HT1080 (cell line): Measurements from ENCODE around the gene ECI2. TPM values are rescaled to one million over a fixed set of nuclear protein-coding genes. Genes with fewer than 3 reads are reported as not detected.

Experiments used
- DNase-seq: peaks from one replicate; pipeline ENCODE4 v3.0.0-alpha.2; 2015; ENCODE audit warnings: low read depth
- polyA plus RNA-seq, 2 experiments: library from polyadenylated mRNA; depleted of rRNA; stranded (reverse); fragments of >200 nt; gene quantifications; 2 replicates each; pipeline ENCODE4 v1.2.3, GENCODE V29; 2015
- total RNA-seq: library from RNA; depleted of rRNA; stranded (reverse); fragments of >200 nt; shearing (Covaris generic); gene quantifications from 2 replicates; pipeline ENCODE4 v1.2.3, GENCODE V29; 2014; rRNA removed

The ECI2 gene, protein sequence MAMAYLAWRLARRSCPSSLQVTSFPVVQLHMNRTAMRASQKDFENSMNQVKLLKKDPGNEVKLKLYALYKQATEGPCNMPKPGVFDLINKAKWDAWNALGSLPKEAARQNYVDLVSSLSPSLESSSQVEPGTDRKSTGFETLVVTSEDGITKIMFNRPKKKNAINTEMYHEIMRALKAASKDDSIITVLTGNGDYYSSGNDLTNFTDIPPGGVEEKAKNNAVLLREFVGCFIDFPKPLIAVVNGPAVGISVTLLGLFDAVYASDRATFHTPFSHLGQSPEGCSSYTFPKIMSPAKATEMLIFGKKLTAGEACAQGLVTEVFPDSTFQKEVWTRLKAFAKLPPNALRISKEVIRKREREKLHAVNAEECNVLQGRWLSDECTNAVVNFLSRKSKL
- 70.7 and 78.5 TPM in 2 replicates for total RNA-seq
- polyA plus RNA-seq (2015; cell fraction: cytosol; rRNA removed) = 79.7 and 86.7 TPM in 2 replicates
- 77.0 and 78.0 TPM in 2 replicates for polyA plus RNA-seq (2015; cell fraction: nucleus; rRNA removed)

DNA sequence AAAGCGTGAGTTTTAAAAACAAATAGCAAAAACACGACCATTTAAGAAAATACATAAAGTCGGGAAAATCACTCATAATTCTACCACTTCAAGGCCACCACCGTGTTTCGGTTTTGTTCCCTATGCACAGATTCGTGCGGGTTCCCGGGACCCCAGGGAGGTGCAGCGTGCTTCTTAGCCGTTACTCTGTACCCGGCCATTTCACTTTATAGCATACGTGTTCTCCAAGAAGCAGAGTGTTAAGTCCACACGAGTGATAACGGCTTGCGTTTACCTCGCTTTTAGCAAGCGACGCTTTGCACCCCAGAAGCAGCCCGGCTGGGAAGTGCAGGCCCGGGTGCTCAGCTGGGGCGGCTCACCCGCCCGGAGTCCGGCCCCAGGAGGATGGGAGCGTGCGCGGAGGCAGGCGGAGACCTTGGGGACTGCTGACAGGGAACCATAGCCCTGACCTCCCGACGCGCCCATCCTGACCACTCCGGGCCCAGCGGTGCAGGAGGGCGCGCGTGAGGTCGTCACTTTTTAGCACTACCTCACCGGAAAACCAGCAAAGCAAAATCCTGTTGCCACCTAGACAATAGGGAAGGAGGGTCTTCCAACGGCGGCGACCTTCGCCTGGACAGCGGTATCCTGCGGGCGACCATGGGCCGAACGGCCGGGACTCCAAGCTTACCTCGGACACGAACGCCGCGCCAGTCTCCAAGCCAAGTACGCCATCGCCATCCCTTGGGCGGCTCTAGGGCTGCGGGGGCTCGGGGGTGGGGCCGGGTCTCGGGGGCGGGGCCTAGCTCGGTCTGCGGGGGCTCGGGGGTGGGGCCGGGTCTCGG is at the start of gene ECI2:
TSS of gene ECI2 (minus strand) at position 735 of the 824 bp plus-strand sequence. CDS start at position 720, 15 bp downstream.
- DNase-seq = peak; percentile 61

DNA sequence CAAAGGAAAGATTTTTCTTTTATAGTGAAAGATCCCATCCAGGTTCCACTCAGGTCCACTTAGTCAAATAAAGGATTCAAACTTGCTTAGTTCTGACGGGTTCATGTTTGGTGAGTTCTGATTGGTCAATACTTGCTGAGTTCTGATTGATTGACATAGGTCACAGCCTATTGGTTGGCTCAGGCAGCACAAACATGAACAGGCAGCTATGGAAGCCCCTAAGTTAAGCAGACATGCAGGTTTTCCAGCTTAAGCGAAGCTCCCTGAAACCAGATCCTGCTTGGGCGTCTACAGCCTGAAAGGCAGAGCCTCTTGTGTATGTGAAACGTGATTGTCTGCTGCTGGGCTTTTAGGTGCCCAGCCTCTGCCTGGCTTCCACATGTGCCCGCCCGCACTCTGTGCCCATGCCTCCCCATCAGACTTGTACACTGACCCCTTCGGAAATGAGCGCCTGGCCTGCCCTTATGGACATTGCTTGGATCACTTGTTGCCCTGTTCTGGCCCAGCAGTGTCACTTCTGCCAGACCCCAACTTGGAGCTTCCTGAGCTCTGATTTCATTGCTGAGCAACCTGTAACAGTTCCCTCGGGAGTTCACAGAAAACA is 45.4 kb upstream of the ECI2 start:
- DNase-seq = peak; percentile 49

DNA sequence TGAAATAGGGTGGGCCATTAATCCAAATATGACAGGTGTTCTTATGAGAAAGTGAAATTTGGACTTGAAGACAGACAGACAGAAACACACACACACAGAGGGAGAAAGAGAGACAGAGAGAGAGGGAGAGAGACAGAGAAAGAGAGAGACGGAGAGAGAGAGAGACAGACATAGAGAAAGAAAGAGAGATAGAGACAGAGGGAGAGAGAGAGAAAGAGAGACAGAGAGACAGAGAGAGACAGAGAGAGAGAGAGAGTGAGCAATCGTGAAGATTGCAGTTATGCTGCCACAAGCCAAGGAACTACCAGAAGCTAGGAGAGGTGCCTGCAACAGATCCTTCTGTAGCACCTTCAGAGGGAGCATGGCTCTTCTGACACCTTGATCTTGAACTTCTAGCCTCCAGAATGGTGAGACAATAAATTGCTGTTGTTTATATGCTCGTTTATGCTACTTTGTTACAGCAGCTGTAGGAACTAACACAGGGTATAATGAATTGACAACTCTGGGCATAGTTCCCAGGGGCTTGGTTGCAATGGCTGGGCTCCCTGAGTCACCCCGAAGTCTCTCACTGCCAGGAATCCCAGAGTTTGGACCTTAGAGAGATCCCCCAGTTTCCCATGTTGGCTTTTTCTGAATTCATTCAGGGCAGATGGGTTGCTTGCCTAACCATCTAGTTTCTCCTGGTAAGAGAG is 44.7 kb upstream of the ECI2 start:
- DNase-seq = no peak

DNA sequence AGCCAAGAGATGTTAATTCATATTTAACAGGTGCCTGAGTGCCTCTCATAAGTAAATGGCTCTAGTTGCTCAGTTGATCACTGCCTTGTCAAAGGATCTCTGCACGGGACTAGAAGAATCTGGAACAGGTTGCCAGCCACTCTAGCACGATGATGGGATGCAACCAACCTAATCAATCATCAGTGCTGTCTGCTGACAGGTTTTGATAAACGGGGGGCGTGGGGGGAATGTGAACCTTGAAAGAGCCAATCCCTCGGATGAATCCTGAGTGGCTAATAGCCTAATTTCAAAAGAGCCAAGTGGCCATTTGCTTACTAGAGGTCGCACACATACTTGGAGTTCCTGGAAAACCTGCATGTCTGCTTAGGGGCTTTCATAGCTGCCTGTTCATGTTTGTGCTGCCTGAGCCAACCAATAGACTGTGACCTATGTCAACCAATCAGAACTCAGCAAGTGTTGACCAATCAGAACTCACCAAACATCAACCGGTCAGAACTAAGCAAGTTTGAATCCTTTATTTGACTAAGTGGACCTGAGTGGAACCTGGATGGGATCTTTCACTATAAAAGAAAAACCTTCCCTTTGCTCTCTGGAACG is 43.5 kb upstream of the ECI2 start:
- peak; percentile 19 for DNase-seq

DNA sequence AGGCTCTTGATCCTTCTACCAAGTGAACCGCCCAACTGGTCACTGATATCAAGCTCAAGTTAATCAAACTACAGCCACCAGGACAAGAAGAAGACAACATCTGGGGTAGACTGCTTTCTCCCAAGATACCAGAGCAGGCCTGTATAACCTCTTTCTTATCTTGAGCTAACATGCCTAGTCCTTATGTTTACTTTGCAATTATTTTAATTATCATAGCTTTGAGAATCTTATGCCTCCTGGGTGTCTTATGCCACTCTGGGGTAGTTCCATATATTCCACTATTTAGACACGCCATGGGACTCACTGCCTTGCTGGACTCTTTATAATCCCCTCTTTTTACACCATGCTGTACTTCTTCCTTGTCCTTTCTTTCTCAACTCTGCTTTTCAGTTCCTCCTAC is 41.5 kb upstream of the ECI2 start:
- DNase-seq = no peak

DNA sequence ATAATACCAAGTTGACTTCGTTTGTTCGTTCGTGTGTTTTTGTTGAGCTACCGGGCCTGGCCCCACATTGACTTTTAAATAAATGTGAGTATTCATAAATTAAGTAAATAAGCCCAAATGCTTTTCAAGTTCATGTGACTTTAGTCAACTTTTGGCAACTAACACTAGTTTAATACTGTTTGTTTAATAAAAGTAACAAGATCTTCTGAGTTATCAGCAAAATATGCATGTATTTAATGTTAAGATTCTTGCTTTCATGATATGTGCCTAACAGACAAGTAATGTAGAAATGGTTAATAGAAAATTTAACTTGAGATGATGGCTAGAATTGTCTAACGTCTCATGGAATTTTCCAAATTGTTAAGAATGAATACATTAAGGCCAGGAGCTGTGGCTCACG is 38.7 kb upstream of the ECI2 start:
- DNase-seq = no peak

DNA sequence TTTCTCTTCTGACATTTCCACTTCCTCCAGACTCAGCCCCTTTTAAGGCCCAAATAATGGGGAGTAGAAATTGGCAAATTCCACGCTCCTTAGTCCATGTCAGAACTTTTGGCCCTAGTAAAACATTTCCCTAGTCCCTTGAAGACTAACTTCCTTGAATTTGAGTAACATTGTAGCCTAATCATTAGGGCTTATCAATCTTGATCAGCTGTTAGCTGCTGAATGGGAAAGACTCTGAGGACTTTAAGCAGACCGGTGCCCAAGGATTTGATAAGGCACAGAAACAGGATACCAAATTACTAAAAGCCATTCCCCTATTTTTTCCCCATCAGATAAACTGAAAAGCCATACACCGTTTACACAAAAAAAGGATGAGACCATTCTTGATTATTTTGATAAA is 37.0 kb upstream of the ECI2 start:
- no peak for DNase-seq

DNA sequence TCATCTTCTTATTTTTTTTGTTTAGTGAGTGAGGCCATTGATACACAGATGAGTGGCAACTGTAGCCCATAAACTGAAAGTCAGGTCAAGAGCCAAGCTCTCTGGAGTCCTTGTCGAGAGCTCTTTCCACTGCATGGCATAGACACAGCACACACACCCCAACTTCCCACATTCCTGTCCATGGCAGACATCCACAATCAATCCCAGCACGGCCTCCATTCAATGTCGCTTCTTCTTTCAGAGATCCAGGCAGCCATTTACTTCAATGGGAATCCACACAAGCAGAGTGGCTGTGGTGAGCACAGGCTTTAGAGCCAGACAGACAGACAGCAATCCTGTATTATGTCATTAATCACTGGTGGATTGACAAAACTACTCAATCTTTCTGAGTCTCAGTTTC is 34.9 kb upstream of the ECI2 start:
- DNase-seq = no peak

DNA sequence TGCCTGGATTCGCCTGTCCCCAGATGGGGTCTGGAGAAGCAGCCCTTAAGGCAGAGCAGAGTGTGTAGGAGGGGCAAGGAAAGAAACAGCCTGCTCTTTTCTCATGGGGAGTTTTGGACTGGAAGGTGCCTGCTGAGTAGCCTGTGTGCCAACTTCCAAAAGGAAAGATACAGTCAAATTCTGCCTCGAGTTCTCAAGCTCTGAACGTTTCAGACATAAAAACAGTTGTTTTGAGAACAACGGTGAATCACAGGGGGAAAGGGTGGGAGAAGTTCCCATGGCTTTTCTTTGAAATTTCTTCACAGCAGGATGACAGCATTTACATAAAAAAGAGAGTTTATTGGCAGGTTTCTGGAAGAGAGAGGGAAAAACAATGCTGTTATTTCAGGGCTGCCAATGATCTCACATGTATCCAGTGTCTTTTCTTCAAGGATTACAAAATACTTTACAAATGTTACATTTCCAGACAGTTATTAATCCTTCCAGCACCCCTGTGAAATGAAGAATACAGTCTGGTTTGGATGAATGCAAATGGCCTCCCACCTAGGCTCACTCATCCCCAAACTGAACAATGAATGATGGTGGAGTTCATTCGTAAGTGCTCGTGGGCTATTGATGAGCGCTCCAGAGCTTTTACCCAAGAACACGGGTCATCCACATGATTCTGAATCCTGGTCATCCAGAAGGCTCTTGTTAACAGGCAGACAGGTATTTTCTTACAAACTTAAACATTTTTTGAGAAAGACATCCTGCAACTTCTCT is 33.8 kb upstream of the ECI2 start:
- no peak for DNase-seq

DNA sequence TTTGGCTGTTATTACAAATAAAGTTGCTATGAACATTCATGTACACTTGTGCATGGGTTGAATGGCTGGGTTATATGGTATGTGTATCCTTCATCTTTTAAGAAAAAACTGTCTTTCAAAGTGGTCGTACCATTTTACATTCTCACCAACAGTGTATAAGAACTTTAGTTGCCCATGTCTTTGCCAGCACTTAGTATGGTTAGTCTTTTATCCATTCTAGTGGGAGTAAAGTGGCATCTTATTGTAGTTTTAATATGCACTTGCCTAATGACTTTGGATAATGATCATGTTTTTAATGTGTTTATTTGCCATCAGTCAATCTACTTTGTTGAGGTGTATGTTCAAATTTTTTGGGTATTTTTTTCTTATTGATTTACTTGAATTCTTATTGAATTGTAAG is 32.5 kb upstream of the ECI2 start:
- no peak for DNase-seq

DNA sequence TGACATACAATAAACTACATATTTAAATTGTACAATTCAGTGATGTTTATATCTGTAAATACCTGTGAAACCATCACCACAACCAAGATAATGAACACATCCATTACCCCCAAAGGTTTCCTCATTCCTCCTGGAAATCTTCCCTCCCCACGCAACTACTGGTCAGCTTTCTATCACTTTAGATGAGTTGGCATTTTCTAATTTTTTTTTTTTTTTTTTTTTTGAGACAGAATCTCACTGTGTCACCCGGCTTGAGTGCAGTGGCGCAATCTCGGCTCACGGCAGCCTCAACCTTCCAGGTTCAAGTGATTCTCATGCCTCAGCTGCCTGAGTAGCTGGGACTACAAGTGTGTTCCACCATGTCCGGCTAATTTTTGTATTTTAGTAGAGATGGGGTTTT is 31.7 kb upstream of the ECI2 start:
- DNase-seq = no peak

DNA sequence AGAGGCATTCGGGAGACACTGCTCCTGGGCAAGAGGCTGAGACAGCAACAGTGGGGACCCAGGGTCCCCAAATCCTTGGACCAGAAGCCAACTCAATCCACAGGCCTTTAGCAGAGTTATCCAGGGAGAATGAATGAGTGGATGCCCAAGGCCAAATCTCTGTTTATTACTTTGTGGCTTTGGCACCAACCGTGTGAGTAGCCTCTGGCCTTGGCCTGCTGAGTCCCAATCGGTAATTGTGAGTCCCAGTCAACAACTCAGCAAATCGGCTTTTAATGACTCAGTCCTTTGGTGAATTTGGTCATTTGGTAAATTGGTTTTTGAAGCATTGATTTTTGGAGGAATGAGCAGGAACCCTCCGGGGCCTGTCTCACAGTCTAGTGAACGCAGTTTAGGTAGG is 29.1 kb upstream of the ECI2 start:
- no peak for DNase-seq

DNA sequence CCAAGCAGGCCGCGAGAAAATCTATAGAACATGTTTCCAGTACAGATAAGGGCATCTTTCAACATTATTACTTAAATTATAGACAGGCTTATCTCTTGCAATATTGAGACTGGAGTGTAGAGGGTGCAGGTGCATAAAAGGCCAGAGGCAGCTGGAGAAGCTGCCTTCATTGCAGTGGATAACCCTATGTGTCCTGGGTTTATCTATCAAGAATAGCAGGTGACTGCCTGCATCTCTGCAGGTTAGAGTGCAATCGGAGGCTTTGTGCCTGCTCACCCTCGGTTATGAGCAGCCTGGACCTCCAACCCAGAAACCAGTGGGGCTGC is 28.7 kb upstream of the ECI2 start:
- no peak for DNase-seq

DNA sequence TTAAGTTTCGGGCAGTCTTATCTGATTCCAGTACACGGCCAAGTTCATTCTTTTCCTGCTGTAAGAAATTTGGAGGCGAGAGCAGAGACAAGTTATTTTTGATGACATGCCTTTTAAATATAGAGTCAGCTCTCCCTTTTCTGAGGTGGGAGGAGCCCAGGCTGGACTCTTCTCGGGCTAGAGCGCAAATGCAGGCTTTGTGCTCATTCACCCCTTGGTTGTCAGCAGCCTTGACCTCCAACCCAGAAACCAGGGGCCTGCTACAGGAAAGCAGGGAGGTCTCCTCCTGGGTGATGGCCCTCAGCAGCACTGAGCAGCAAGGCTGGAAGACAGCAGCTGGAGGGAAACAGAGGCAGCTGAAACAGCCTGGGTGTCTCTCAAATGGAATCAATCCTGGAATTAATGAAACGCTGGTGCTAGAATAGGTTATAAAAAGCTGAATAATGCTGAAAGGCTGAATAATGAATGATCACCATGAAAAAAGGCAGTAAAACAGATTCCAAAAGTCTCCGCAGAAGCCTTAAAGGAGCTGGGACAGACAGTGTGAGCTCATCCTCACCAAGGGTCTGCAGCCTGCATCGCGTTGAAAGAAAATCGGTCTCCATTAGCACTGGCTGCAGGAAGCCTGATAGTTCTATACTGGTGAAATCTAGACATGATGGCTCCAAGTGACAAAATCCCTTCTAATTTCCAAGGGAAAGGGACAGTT is 28.2 kb upstream of the ECI2 start:
- DNase-seq = no peak

DNA sequence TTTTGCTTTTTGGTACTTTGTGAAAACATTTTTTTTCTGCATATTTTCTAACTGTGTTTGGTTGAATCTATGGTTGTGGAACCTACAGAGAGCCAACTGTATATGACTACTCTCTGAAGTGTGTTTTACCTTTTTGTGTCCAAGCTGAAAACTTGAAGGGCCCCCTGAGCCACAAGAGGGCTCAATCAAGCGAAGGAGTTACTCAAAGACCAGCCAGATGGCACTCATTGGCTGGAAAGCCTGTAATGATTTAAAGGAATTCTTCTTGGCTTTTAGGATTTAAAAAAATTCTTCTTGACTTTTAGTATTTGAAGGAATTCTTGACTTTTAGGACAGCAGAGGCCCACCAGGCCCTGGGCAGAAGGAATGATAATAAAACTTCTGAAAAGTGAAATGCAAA is 27.0 kb upstream of the ECI2 start:
- DNase-seq = no peak

DNA sequence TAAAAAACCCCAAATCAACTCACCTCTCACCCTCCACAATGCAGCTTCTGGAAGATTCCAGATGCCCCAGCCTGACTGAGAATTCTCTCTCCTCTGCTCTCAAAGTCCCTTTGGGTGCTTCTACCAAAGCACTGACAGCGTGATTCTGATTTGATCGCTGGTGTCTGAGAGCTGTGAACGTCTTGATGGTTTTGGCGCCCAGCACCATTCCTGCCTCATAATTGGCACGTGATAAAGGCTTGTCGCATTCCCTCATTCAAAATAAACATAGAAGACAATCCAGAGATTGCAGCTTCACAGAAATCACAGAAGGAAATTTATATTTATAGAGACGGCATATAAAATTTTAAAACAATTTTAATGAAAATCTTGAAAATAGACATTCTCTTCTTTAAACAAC is 24.1 kb upstream of the ECI2 start:
- no peak for DNase-seq

DNA sequence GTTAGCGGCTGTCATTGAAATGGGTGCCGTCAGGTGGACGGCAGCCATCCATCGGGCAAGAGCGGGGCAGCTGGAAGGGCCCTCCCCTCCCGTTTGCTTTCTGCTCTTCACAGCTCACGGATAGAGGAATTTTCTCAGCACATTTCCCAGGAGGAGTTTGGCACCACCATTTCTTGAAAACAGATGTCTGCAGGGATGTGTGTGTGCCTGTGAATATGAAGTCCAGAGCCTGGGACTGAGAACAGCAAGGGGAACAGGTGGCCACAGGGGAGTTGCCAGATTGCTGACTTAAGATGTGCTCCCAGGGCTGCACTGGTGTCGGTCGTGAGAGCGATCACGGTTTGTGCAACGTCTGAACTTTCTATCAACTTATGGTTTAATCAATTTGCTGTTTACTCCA is 22.1 kb upstream of the ECI2 start:
- no peak for DNase-seq

DNA sequence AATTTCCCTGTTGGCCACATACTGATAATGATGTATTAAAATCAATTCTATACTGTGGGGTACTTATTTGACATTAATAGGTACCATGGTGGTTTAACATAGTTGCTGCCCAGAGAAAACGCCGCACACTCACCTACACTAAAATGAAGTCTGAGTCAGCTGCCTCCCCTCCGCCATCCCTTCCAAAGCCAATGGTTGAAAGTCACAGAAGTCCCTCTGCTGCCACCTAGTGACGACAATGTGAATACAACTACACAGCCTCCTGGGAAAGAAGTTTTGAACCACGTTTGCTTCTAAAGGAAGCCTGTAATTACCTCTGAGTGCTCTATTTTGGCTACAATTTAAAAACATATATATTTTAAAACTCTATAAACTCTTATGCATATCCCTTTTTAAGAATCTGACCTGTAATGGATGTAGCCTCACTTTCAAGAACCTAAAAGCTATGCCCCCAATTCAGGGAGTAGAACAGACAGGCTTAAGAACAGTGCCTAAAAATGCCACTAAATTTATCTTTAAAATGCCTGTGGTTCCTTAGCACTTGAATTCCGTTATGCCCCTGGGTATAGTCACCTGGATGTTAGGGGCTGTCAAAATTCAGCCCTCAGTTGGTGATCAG is 20.6 kb upstream of the ECI2 start:
- peak; percentile 84 for DNase-seq

DNA sequence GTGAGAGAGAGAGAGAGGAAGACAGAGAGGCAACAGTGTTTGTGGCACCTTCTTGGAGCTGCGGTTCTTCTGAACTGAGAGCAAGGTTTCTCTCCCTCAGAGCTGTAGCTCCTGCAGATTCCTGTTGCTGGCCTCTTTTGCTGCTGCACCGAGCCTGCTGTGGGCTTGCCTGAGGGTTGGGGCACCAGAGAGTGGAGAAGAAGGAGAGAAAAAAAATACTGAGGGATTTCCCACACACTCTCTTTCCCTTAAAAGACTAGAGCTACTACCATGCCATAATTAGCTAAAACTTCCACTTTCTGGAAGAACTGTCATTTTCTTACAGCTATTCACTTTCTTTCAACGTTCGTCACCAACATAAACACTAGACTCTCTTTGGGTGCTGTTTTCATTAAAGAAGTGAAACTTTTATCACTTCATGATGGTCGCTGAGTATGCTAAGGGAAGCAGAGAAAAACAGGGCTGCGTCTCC is 18.2 kb upstream of the ECI2 start:
- no peak for DNase-seq
